Neural crest cell (in vitro differentiated cells): ENCODE data around the gene FMNL3. TPM values are rescaled to one million over a fixed set of nuclear protein-coding genes. Genes with fewer than 3 reads are reported as not detected.

Experiments used
- DNase-seq: peaks from one replicate; pipeline ENCODE4 v3.0.0; 2021; ENCODE audit warnings: low read depth, mixed read lengths, low spot score
- H3K27ac Mint-ChIP-seq: one replicate; pipeline ENCODE4 v1.8.0; 2021; ENCODE audit warnings: mild to moderate bottlenecking, mixed read lengths; ENCODE audit not compliant: unreplicated experiment
- H3K27me3 Mint-ChIP-seq: 2 replicates; pipeline ENCODE4 v1.8.0; 2021; ENCODE audit warnings: low read depth, mild to moderate bottlenecking, mixed read lengths
- H3K36me3 Mint-ChIP-seq: 2 replicates; pipeline ENCODE4 v1.8.0; 2021; ENCODE audit warnings: low read depth, mild to moderate bottlenecking, mixed read lengths
- H3K4me1 Mint-ChIP-seq: 2 replicates; pipeline ENCODE4 v1.8.0; 2021; ENCODE audit warnings: mixed read lengths
- H3K4me3 Mint-ChIP-seq: one replicate; pipeline ENCODE4 v1.8.0; 2021; ENCODE audit warnings: mild to moderate bottlenecking, mixed read lengths
- H3K9me3 Mint-ChIP-seq: 2 replicates; pipeline ENCODE4 v1.8.0; 2021; ENCODE audit warnings: mixed read lengths
- total RNA-seq: library from RNA; stranded (reverse); gene quantifications from 2 replicates; pipeline ENCODE4 v1.2.1, GENCODE V29; 2021
- TF ChIP-seq, protein P1 (sequence below): fragments of 200-600 bp; sonication (generic); conservative IDR thresholded peaks from 2 replicates; pipeline ENCODE4 v1.5.0; 2021; ENCODE audit warnings: antibody characterized with exemption, mild to moderate bottlenecking

FMNL3 gene
- total RNA-seq, 1 donor from 2014 or later = 38.9 TPM

DNA sequence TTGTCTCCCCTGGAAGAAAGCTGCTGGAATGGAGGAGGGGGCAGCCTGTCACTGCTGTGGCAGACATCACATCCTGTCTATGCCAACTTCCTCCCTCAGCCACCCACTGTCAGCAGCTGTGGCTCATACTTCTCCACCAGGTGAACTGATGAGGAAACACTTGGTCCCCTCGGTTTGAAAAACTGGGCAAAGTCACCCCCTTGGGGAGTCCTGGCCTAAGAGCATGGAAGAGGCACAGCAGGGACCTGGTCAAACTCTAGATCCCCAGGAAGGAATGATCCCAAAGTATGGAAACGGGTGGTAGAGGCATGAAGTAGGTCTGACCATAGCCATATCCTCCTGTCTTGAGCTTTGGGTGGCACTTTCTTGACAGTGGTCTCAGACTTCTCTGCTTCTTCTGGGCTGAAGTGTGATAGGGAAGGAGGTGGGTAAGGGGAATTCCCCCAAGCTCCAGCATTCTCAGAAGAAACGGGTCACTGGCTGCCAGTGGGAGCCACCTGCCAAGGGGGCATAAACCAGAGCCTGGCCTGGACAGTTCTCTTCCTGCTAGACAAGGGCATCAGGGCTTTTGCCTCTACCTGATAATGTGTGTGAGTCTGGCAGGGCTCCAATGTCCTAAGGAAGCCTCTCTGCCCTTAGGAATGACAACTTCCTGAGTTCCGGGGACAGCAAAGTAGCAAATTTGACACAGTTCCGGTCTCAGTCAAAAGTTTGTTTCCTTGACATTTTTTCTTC lies 36.0 kb downstream of the FMNL3 start:
- Mint-ChIP-seq H3K4me1 (peaks cover 47% of the 10 kb centered on the region), H3K27me3 (no peaks in the 10 kb centered on the region), H3K27ac (no peak overlapping the region), H3K9me3 (no peaks in the 10 kb centered on the region), H3K4me3 (no peak overlapping the region), H3K36me3 (peaks cover under 1% of the 10 kb centered on the region)
- DNase-seq = no peak
- TF ChIP-seq, protein P1, sequence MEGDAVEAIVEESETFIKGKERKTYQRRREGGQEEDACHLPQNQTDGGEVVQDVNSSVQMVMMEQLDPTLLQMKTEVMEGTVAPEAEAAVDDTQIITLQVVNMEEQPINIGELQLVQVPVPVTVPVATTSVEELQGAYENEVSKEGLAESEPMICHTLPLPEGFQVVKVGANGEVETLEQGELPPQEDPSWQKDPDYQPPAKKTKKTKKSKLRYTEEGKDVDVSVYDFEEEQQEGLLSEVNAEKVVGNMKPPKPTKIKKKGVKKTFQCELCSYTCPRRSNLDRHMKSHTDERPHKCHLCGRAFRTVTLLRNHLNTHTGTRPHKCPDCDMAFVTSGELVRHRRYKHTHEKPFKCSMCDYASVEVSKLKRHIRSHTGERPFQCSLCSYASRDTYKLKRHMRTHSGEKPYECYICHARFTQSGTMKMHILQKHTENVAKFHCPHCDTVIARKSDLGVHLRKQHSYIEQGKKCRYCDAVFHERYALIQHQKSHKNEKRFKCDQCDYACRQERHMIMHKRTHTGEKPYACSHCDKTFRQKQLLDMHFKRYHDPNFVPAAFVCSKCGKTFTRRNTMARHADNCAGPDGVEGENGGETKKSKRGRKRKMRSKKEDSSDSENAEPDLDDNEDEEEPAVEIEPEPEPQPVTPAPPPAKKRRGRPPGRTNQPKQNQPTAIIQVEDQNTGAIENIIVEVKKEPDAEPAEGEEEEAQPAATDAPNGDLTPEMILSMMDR = no peak

DNA sequence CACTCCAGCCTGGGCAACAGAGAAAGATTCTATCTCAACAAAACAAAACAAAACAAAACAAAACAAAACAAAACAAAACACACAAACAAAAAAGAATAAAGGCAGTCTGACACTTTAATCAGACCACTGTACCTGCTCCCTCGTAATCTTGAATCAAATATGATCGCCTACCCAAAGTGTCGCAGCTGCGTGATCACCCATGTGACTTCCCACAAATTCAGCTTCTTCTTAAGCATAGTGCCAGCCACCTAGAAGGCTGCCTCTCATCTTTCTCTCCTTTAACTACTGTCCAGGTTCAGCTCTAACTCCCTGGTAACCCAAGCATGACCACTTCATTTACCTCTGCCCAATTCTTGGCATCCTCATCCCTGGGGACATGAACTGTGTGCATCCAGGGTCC lies 37.4 kb downstream of the FMNL3 start:
- no peak overlapping the region for H3K27ac Mint-ChIP-seq
- TF ChIP-seq, protein P1 = no peak
- H3K36me3 Mint-ChIP-seq = peaks cover 3% of the 10 kb centered on the region
- no peaks in the 10 kb centered on the region for H3K27me3 Mint-ChIP-seq
- H3K4me3 Mint-ChIP-seq = no peak overlapping the region
- no peaks in the 10 kb centered on the region for H3K9me3 Mint-ChIP-seq
- peaks cover 37% of the 10 kb centered on the region for H3K4me1 Mint-ChIP-seq
- no peak for DNase-seq

DNA sequence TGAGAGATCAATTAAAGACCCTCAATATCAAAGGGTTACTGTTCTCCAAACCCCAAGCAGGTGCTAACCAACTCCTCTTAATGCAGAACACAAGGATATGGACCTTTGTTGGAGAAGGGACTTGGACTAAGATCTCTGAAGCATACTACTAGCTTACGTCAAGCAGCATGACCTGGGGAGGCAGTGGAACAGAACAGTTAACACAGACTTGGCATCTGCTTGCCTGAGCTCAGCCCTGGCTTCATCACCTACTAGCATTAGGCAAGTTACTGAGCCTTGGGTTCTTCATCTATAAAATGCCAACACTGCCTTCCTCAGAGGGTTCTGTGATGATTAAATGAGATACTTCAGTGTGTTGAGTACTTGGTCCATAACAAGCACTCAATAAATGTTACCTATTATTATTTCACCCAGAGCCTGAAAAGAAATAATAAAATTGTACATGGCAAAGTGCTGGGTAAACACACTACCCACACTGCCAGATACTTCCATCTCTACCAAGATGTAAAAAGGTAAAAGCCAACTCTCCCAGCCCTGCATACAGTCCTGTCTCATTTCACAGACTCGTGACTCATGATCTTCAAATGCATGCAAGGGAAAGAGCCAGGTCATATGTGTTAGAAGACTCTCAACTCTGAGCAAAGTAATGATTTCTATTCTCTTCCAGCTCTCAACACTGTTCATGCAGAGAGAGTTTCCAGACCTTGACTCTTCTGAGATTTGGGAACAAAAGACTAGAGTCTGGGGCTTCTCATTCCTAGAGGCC lies 39.7 kb downstream of the FMNL3 start:
- peaks cover 3% of the 10 kb centered on the region for H3K36me3 Mint-ChIP-seq

DNA sequence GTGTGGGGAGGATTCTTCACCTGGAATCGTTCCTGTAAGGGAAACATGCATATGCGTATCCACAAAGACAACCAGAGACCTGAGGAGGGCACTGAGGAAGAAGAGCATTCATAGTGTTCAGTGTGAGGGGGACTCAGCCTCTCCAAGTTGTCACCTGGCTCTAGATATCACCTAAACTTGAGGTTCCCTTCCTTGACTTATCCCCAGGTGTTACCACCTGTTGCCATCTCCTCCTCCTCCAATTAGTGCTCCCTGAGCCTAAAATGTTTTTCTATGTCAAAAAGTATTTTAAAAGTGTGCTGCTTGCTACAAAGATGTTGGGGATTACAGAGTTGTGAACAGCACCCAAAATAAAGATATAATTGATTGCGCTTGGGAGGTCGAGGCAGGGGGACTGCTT lies 41.0 kb downstream of the FMNL3 start:
- Mint-ChIP-seq H3K36me3 (peaks cover 12% of the 10 kb centered on the region), H3K27me3 (no peaks in the 10 kb centered on the region), H3K4me1 (peaks cover 23% of the 10 kb centered on the region), H3K4me3 (no peak overlapping the region), H3K27ac (no peak overlapping the region), H3K9me3 (no peaks in the 10 kb centered on the region)
- no peak for DNase-seq
- TF ChIP-seq, protein P1 = no peak

More for the DNA sequence above, 39.7 kb downstream of the FMNL3 start:
- no peaks in the 10 kb centered on the region for H3K27me3 Mint-ChIP-seq
- no peak overlapping the region for H3K4me3 Mint-ChIP-seq
- peaks cover 29% of the 10 kb centered on the region for H3K4me1 Mint-ChIP-seq
- DNase-seq = no peak
- TF ChIP-seq, protein P1 = no peak
- no peaks in the 10 kb centered on the region for H3K9me3 Mint-ChIP-seq
- H3K27ac Mint-ChIP-seq = no peak overlapping the region

DNA sequence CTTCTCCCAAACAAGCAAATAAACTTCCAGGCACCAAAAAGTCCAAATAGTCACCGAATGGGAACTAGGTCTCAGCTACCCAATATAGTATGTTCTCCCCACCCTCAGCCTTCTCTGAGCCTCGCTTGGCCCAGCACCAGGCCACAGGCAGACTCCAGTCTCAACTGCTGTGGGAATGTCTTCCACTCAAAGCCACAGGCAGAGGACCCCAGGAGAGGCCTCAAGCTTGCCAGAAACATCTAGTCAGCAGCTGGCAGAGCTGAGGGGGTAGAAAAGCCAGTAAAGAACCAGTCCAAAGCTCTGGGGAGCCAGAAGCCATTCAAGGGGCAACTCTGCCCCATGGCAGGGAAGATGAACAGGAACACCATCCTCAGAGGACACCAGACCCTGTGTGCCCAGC lies 41.8 kb downstream of the FMNL3 start:
- no peak overlapping the region for H3K4me3 Mint-ChIP-seq
- H3K4me1 Mint-ChIP-seq = peaks cover 23% of the 10 kb centered on the region
- no peak overlapping the region for H3K27ac Mint-ChIP-seq
- no peak for DNase-seq
- H3K9me3 Mint-ChIP-seq = no peaks in the 10 kb centered on the region
- H3K36me3 Mint-ChIP-seq = peaks cover 13% of the 10 kb centered on the region
- TF ChIP-seq, protein P1 = no peak
- H3K27me3 Mint-ChIP-seq = no peaks in the 10 kb centered on the region
